T-helper 1 cell treated with Interleukin-12 subunit alpha and Interleukin-12 subunit beta and Interleukin-4 antibody, amounts not matched to agents 30 ng/mL and 1 ng/mL, for 36 hours (primary cell): ENCODE measurements around the gene BTBD9. TPM values are rescaled to one million over a fixed set of nuclear protein-coding genes. Genes with fewer than 3 reads are reported as not detected.
"Not testable (repeated sequence)": the region's sequence is repeated elsewhere in the genome, so short reads cannot be mapped to it uniquely, and the experiment has no call there.

Source experiments
- intact Hi-C: fragments of 100-400 bp; cut with micrococcal nuclease; formaldehyde crosslinking; loops from one replicate; pipeline ENCODE4 v1.15.1; 2024
- total RNA-seq: library from RNA; stranded (reverse); gene quantifications from 2 replicates; pipeline ENCODE4 v1.2.3, GENCODE V29; 2022

BTBD9 gene
- total RNA-seq, 1 donor from 2014 or later, result 21.7 TPM

- intact Hi-C loops, result no loop called here
Measured at GRCh38 chr6:38443352-38444144, 196.2 kb downstream of the BTBD9 start.

- intact Hi-C loops, result no loop called here
Measured at GRCh38 chr6:38438097-38438496, 201.6 kb downstream of the BTBD9 start.

GRCh38 chr6:38436726-38437465, 202.8 kb downstream of the BTBD9 start:
- intact Hi-C loops, result no loop called here

GRCh38 chr6:38435330-38435729, 204.4 kb downstream of the BTBD9 start:
- intact Hi-C loops, result no loop called here

- intact Hi-C loops, result no loop called here
Measured at GRCh38 chr6:38434051-38434450, 205.7 kb downstream of the BTBD9 start.

- intact Hi-C loops, result no loop called here
Measured at GRCh38 chr6:38432479-38432878, 207.2 kb downstream of the BTBD9 start.

GRCh38 chr6:38432079-38432478, 207.7 kb downstream of the BTBD9 start:
- intact Hi-C loops, result no loop called here

GRCh38 chr6:38429546-38429945, 210.2 kb downstream of the BTBD9 start:
- intact Hi-C loops, result no loop called here

- intact Hi-C loops, result no loop called here
Measured at GRCh38 chr6:38427492-38428210, 212.1 kb downstream of the BTBD9 start.

GRCh38 chr6:38425788-38426488, 213.8 kb downstream of the BTBD9 start:
- intact Hi-C loops, result not testable (repeated sequence)

GRCh38 chr6:38423746-38424145, 216.0 kb downstream of the BTBD9 start:
- intact Hi-C loops, result no loop called here

- intact Hi-C loops, result no loop called here
Measured at GRCh38 chr6:38420207-38420606, 219.5 kb downstream of the BTBD9 start.

GRCh38 chr6:38417521-38417920, 222.2 kb downstream of the BTBD9 start:
- intact Hi-C loops, result no loop called here

GRCh38 chr6:38415231-38416005, 224.3 kb downstream of the BTBD9 start:
- intact Hi-C loops, result no loop called here

- intact Hi-C loops, result no loop called here
Measured at GRCh38 chr6:38413102-38413800, 226.5 kb downstream of the BTBD9 start.

- intact Hi-C loops, result no loop called here
Measured at GRCh38 chr6:38407192-38407591, 232.5 kb downstream of the BTBD9 start.

GRCh38 chr6:38406096-38406495, 233.6 kb downstream of the BTBD9 start:
- intact Hi-C loops, result no loop called here

- intact Hi-C loops, result no loop called here
Measured at GRCh38 chr6:38404900-38405556, 234.7 kb downstream of the BTBD9 start.

- intact Hi-C loops, result no loop called here
Measured at GRCh38 chr6:38404355-38404754, 235.4 kb downstream of the BTBD9 start.
